ENCODE measurements around the gene DCAF8. TPM values are rescaled to one million over a fixed set of nuclear protein-coding genes. Genes with fewer than 3 reads are reported as not detected.

DCAF8 gene
- total and polyA plus RNA-seq, 2 donors (not counting 3 experiments of a cell fraction or from before 2014, with no cell fraction given), result 85.5 to 106 TPM

DNA sequence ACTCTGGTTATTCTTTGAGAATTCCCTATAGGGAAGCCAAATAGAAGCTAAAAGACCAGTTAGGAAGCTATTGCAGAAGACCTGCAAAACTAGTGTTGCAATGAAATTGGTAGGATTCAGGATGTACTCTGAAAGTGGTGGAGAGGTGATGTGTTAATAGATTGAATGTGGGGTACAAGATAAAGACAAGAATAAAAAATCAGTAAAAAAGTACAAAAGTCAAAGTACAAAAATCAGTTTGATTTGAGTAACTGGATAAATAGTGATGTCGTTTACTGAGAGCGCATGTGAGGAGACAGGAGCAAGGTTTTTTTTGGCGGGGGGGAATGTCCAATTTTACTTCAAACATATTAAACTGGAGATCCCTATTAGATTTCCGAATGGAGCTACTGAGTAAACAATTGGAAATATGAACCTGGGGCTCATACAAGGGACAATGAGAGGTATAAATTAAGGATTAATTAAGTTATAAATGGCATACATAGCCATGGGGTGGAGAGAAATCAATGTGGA is 2.5 kb upstream of the DCAF8 start:
- Histone ChIP-seq H3K4me2 (ENCODE audit: insufficient read depth, low read length) (no peak overlapping the region), H4K20me1 (replicated peaks; ENCODE audit: control insufficient read depth, extremely low read depth, insufficient read depth, low read length) (no peaks in the 10 kb centered on the region), H3K36me3 (ENCODE audit: control insufficient read depth in 2 of 2, extremely low read depth in 1 of 2, insufficient read depth in 2 of 2, low read length in 2 of 2) (no peaks in the 10 kb centered on the region), H3K79me2 (ENCODE audit: control insufficient read depth, insufficient read depth, low read length) (peaks cover 13% of the 10 kb centered on the region), H3K27me3 (ENCODE audit: control insufficient read depth in 2 of 2, insufficient read depth in 2 of 2, low read length in 2 of 2) (peaks cover 0 to 2% of the 10 kb centered on the region in 2 experiments), H3K9me1 (replicated peaks; ENCODE audit: control insufficient read depth, extremely low read depth, insufficient read depth, low read length) (no peaks in the 10 kb centered on the region), H3K9ac (replicated peaks; ENCODE audit: extremely low read depth, insufficient read depth, low read length) (no peak overlapping the region), H3K4me1 (ENCODE audit: control insufficient read depth, extremely low read depth, insufficient read depth, low read length) (peaks cover 15% of the 10 kb centered on the region), H3K27ac (ENCODE audit: insufficient read depth, low read depth, low read length) (no peak overlapping the region), H2AFZ (ENCODE audit: low read depth, low read length) (no peak overlapping the region), H3K9me3 (replicated peaks; ENCODE audit: control insufficient read depth, insufficient read depth, low read length) (no peaks in the 10 kb centered on the region), H3K4me3 (replicated peaks in 1 of 3; ENCODE audit: insufficient read depth in 1 of 3, low read depth in 1 of 3, low read length in 3 of 3) (no peak overlapping the region)
- intact Hi-C loops (cut with micrococcal nuclease) (no loop called here), dilution Hi-C loops (cut with MboI; ENCODE audit: extremely low pct_ligation_motif_present, low sequenced_read_pairs) (no loop called here)
- CTCF ChIA-PET, result interaction anchor here (1.3 to 3.6 kb wide), 4 partner anchors 8 to 72 kb away, joined by 3 to 16 read pairs (median 7); no protein-coding TSS in a partner anchor
- POLR2A ChIA-PET, result no interaction called here
- FAIRE-seq, result no peak
- BruUV-seq (replicated peaks), result no TSS peak
- TF ChIP-seq POLR2AphosphoS5 (IDR thresholded peaks at IDR 0.05; ENCODE audit: insufficient read depth, low read depth, low read length), result no peak
- TF ChIP-seq POLR2A (IDR thresholded peaks at IDR 0.05; ENCODE audit: low read depth, low read length), result no peak
- TF ChIP-seq JUN (IDR thresholded peaks at IDR 0.05; ENCODE audit: borderline replicate concordance, insufficient read depth, insufficient read length, low read depth), result no peak
- TF ChIP-seq, protein P1, sequence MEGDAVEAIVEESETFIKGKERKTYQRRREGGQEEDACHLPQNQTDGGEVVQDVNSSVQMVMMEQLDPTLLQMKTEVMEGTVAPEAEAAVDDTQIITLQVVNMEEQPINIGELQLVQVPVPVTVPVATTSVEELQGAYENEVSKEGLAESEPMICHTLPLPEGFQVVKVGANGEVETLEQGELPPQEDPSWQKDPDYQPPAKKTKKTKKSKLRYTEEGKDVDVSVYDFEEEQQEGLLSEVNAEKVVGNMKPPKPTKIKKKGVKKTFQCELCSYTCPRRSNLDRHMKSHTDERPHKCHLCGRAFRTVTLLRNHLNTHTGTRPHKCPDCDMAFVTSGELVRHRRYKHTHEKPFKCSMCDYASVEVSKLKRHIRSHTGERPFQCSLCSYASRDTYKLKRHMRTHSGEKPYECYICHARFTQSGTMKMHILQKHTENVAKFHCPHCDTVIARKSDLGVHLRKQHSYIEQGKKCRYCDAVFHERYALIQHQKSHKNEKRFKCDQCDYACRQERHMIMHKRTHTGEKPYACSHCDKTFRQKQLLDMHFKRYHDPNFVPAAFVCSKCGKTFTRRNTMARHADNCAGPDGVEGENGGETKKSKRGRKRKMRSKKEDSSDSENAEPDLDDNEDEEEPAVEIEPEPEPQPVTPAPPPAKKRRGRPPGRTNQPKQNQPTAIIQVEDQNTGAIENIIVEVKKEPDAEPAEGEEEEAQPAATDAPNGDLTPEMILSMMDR (IDR thresholded peaks at IDR 0.05; ENCODE audit: extremely low read depth in 1 of 2, insufficient read depth in 1 of 2, low read depth in 1 of 2, low read length in 2 of 2), result no peak
- TF ChIP-seq GATA2 (IDR thresholded peaks at IDR 0.05; ENCODE audit: insufficient read depth, insufficient read length, low read depth, low read length), result no peak
- TF ChIP-seq, protein P2, sequence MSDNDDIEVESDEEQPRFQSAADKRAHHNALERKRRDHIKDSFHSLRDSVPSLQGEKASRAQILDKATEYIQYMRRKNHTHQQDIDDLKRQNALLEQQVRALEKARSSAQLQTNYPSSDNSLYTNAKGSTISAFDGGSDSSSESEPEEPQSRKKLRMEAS (IDR thresholded peaks at IDR 0.05; ENCODE audit: insufficient read depth, insufficient read length), result no peak
- no peak for DNase-seq (ENCODE audit: low read depth, low spot score)

Measured in endothelial cell of umbilical vein (primary cell).